Mucosa of rectum (tissue), 2 donors: ENCODE results near the gene TNFAIP8L3.

Experiments used
- H3K27ac ChIP-seq, 2 donors: one replicate each; pipeline ENCODE4 v1.7.0; 2013; ENCODE audit warnings: inconsistent platforms in 2 of 2, low read depth in 2 of 2, low read length in 2 of 2
- H3K27me3 ChIP-seq, 2 donors: one replicate each; pipeline ENCODE4 v1.7.0; 2013; ENCODE audit warnings: low read length in 2 of 2; ENCODE audit not compliant: control insufficient read depth in 2 of 2, insufficient read depth in 2 of 2
- H3K36me3 ChIP-seq, 2 donors: one replicate each; pipeline ENCODE4 v1.7.0; 2013; ENCODE audit warnings: low read length in 2 of 2; ENCODE audit not compliant: control insufficient read depth in 2 of 2, insufficient read depth in 2 of 2
- H3K4me1 ChIP-seq, 2 donors: one replicate each; pipeline ENCODE4 v1.7.0; 2013; ENCODE audit warnings: low read length in 2 of 2, mild to moderate bottlenecking in 1 of 2; ENCODE audit not compliant: control insufficient read depth in 2 of 2, insufficient read depth in 2 of 2
- H3K4me3 ChIP-seq, 2 donors: one replicate each; pipeline ENCODE4 v1.7.0; 2013; ENCODE audit warnings: low read length in 2 of 2
- H3K9ac ChIP-seq, 2 donors: one replicate each; pipeline ENCODE4 v1.7.0; 2013; ENCODE audit warnings: low read length in 2 of 2, low read depth in 1 of 2, mild to moderate bottlenecking in 1 of 2
- H3K9me3 ChIP-seq, 2 donors: one replicate each; pipeline ENCODE4 v1.7.0; 2013; ENCODE audit warnings: low read length in 2 of 2; ENCODE audit not compliant: control insufficient read depth in 2 of 2
- donor health status: healthy.
- donor health status: Normal muscosa, but diverticular disease.

The TNFAIP8L3 gene

GRCh38 chr15:51117270-51117669 is 22.6 kb upstream of the TNFAIP8L3 start:
- Histone ChIP-seq H3K4me3 (no peak overlapping the region), H3K9ac (no peak overlapping the region), H3K4me1 (no peaks in the 10 kb centered on the region), H3K27ac (no peak overlapping the region), H3K36me3 (no peaks in the 10 kb centered on the region), H3K9me3 (no peaks in the 10 kb centered on the region), H3K27me3 (no peaks in the 10 kb centered on the region)

DNA sequence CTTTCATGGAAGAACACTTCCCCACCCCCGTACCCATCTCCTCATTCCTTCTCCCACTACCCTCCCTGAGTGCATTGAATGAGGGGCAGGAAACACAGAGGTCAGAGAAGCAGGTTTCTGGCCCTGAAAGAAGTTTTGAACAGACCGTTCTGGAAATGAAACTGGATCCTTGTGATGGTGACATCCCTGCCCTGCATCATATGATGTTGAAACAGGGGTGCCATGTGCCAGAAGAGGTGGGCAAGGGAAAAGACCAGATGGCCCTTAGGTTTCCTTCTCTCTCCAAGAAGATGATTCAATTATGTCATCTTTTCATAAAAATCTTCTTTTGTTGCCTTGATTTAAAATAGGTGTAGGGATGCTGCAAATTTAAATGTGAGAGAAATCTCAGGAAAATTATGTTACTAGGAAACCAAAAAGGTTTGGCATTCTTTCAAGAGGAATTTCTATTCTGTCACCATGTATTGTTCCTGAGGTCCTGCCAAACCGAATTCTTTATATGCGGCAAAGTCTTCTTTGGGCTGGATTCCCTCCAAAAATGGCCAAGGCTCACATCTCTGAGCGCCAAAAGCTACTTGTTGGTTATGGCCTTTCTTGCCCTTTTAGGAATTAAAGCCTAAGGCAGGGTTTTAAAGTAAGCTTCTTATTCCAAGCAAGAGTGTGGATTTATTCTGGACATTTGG is 19.9 kb upstream of the TNFAIP8L3 start:
- Histone ChIP-seq H3K36me3 (no peaks in the 10 kb centered on the region), H3K9ac (no peak overlapping the region), H3K27ac (no peak overlapping the region), H3K4me3 (no peak overlapping the region), H3K4me1 (no peaks in the 10 kb centered on the region), H3K9me3 (no peaks in the 10 kb centered on the region), H3K27me3 (no peaks in the 10 kb centered on the region)

DNA sequence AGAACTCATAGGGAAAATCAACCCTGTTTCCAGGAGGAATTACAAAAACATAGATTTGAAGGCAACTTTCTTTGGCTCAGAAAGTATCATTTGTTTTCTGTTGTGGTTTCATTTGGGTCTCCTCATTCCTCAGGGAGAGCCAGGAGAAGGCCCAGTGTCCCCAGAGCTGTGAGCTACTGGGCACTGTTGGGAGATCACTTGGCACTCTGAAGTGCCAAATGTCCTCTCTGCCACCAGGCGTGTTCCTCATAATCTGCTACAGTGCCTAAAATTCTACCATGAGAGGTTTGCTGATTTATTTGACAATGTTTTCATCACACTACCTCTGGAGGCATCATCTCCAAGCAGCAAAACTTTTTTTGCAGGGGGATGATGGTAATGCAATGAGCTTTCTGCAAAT is 17.4 kb upstream of the TNFAIP8L3 start:
- Histone ChIP-seq H3K36me3 (no peaks in the 10 kb centered on the region), H3K4me3 (no peak overlapping the region), H3K9ac (no peak overlapping the region), H3K27ac (no peak overlapping the region), H3K4me1 (no peaks in the 10 kb centered on the region), H3K9me3 (no peaks in the 10 kb centered on the region), H3K27me3 (no peaks in the 10 kb centered on the region)

DNA sequence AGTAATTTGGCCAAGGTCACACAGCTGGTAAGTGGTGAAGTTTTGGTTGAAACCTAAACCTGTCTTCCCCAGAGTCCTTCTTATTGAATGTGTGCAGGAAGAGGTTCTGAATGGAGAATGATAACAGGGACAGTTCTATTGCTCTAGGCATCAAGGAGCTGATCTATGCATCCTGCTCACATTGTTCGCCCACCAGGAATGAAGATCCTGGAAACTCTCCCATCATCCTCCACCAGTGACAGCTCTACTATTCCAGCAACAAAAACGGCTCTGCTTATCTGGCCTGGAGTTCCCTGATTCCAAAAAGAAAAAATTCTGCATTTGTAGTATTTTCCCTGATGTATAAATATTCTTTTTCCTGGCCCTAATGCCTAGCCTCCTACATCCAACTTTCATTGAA is 16.4 kb upstream of the TNFAIP8L3 start:
- H3K36me3 ChIP-seq, result no peaks in the 10 kb centered on the region
- no peaks in the 10 kb centered on the region for H3K9me3 ChIP-seq
- H3K9ac ChIP-seq, result no peak overlapping the region
- H3K27ac ChIP-seq, result no peak overlapping the region
- H3K4me3 ChIP-seq, result no peak overlapping the region
- no peaks in the 10 kb centered on the region for H3K27me3 ChIP-seq
- no peaks in the 10 kb centered on the region for H3K4me1 ChIP-seq

GRCh38 chr15:51110171-51110570 is 15.5 kb upstream of the TNFAIP8L3 start:
- H3K9ac ChIP-seq, result no peak overlapping the region
- no peak overlapping the region for H3K27ac ChIP-seq
- H3K9me3 ChIP-seq, result no peaks in the 10 kb centered on the region
- H3K4me3 ChIP-seq, result no peak overlapping the region
- no peaks in the 10 kb centered on the region for H3K4me1 ChIP-seq
- no peaks in the 10 kb centered on the region for H3K36me3 ChIP-seq
- H3K27me3 ChIP-seq, result no peaks in the 10 kb centered on the region

GRCh38 chr15:51108933-51109550 is 14.3 kb upstream of the TNFAIP8L3 start:
- Histone ChIP-seq H3K27me3 (no peaks in the 10 kb centered on the region), H3K9me3 (no peaks in the 10 kb centered on the region), H3K4me1 (no peaks in the 10 kb centered on the region), H3K4me3 (no peak overlapping the region), H3K36me3 (no peaks in the 10 kb centered on the region), H3K27ac (peak overlapping the region in 1 of 2 donors; percentile 20), H3K9ac (no peak overlapping the region)

DNA sequence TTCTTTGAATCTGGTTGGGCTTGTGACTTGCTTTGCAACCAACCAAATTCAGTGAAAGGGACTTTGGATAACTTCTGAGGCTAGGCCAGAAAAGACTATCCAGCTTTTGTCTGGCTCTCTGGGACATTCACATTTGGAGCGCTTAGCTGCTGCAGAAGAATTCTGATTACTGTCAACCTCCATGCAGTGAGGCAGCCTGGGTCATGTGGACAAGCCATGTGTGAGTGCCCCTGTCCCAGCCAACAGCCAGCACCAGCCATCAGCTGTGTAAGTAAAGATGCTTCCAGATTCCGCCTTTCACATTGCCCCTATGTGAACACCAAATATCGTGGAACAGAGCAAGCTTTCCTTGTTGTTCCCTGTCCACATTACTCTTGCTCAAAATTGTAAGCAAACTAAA is 12.9 kb upstream of the TNFAIP8L3 start:
- Histone ChIP-seq H3K27me3 (no peaks in the 10 kb centered on the region), H3K9me3 (no peaks in the 10 kb centered on the region), H3K27ac (no peak overlapping the region), H3K9ac (no peak overlapping the region), H3K36me3 (no peaks in the 10 kb centered on the region), H3K4me1 (no peaks in the 10 kb centered on the region), H3K4me3 (no peak overlapping the region)

GRCh38 chr15:51106481-51106880 is 11.8 kb upstream of the TNFAIP8L3 start:
- H3K9ac ChIP-seq, result no peak overlapping the region
- no peaks in the 10 kb centered on the region for H3K4me1 ChIP-seq
- H3K27ac ChIP-seq, result no peak overlapping the region
- no peaks in the 10 kb centered on the region for H3K27me3 ChIP-seq
- H3K9me3 ChIP-seq, result no peaks in the 10 kb centered on the region
- no peaks in the 10 kb centered on the region for H3K36me3 ChIP-seq
- H3K4me3 ChIP-seq, result no peak overlapping the region

DNA sequence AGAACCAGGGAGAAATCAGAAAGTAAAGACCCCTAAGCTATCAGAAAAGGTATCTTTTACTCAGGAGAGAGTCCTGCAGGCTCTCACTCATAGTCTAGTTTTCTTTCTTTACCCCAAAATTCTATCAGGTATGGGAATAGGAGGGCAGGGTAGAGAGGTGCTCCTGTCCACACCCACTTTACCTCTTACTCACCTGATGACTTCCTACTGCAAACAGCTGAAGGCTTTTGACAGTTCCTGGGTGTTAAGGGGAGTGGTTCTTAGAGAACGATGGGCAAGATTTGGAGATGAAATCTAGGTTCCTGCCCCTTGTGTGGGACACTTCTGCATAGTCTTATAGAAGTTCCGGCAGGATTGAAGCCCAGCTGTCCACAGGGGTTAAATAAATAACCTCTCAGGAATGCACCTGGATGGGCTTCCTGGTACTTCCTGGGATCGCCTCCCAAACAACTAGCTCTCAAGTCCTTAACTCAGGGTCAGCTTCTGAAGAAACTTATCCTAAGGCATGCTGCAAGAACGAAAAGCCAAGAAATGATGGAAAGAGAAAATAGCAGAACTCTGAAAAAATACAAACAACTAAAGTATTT is 10.8 kb upstream of the TNFAIP8L3 start:
- Histone ChIP-seq H3K36me3 (no peaks in the 10 kb centered on the region), H3K9me3 (no peaks in the 10 kb centered on the region), H3K27ac (no peak overlapping the region), H3K4me1 (no peaks in the 10 kb centered on the region), H3K9ac (no peak overlapping the region), H3K4me3 (no peak overlapping the region), H3K27me3 (no peaks in the 10 kb centered on the region)

DNA sequence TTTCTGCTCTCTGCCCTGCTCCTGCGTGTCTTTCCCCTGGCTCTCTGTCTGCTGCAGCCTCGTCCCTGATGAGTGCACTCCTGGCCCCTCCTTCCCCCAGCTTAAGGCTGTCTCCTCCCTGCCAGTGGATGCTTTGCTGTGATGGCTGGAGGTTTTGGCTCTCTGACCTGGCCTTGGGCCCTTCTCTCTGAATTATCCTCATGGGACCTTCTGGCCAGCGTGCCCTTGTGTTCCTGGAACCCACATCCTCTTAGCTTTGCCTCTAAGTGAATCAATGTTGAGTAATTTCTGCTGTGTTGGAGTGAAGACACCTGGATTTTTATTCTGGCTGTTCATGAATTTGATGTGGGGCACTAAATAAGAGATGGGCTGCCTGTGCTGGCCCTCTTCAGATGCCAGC is 9.8 kb upstream of the TNFAIP8L3 start:
- Histone ChIP-seq H3K27me3 (peaks cover 0 to 2% of the 10 kb centered on the region in 2 donors), H3K9ac (peak overlapping the region in 1 of 2 donors; percentile 10), H3K9me3 (no peaks in the 10 kb centered on the region), H3K4me3 (no peak overlapping the region), H3K36me3 (no peaks in the 10 kb centered on the region), H3K27ac (peak overlapping the region in 1 of 2 donors; percentile 6), H3K4me1 (no peaks in the 10 kb centered on the region)
